HCT116 (cell line): ENCODE measurements around the gene SERPING1. TPM values are rescaled to one million over a fixed set of nuclear protein-coding genes. Genes with fewer than 3 reads are reported as not detected.

Source experiments
- ATAC-seq: fragments of 200-7000 bp; cut with Tn5 transposase; 2 replicates; pipeline ENCODE4 v1.9.1; 2020; ENCODE audit warnings: mild to moderate bottlenecking, moderate library complexity
- BruUV-seq: library from RNA; stranded (reverse); fragments of 400-500 nt; replicated peaks from 2 replicates; lab custom pipeline; 2021; lab: Mats Ljungman, UMichigan
- CTCF ChIA-PET: fragments of 300-600 bp; sonication (Branson Sonifier 250); formaldehyde crosslinking; loops from one replicate; lab custom pipeline; 2021; ENCODE audit warnings: antibody characterized with exemption; lab: Charles Lee
- POLR2A ChIA-PET: fragments of 300-600, 350-600 bp; sonication (Branson Sonifier 250); formaldehyde crosslinking; loops from one replicate; lab custom pipeline; 2021; ENCODE audit warnings: antibody characterized with exemption; lab: Charles Lee
- RAD21 ChIA-PET, 2 experiments: fragments of 300-600 bp; sonication (Branson Sonifier 250); formaldehyde crosslinking; loops; one replicate each; lab custom pipeline; 2023; ENCODE audit warnings: low total read pairs in 2 of 2; ENCODE audit not compliant: uncharacterized antibody in 2 of 2, unreplicated experiment in 2 of 2, low non-redundant PET in 1 of 2; lab: Charles Lee
- DNase-seq: peaks from one replicate; pipeline ENCODE4 v3.0.0-alpha.2; 2010; ENCODE audit warnings: low read depth, low spot score
- H2AFZ ChIP-seq: fragments of 200-600 bp; shearing (Covaris generic), sonication (generic); 2 replicates; pipeline ENCODE4 v1.6.1; 2017; ENCODE audit warnings: low read depth, mixed run types, mixed read lengths, antibody characterized with exemption, low read length; ENCODE audit not compliant: poor library complexity, severe bottlenecking
- H3K27ac ChIP-seq: 2 replicates; pipeline ENCODE4 v1.5.1; 2012; ENCODE audit warnings: low read depth, low read length
- H3K27me3 ChIP-seq: fragments of 200-600 bp; sonication (generic); 2 replicates; pipeline ENCODE4 v1.6.1; 2016; ENCODE audit warnings: mixed run types, low read length, mixed read lengths; ENCODE audit not compliant: insufficient read depth
- H3K36me3 ChIP-seq, 2 experiments: fragments of 200-500 bp in 1 of 2; fragments of 200-600 bp in 1 of 2; sonication (Bioruptor generic) in 1 of 2; sonication (generic) in 1 of 2; 2 replicates each; pipeline versions ENCODE4 v1.5.1 to v1.6.1; 2014 to 2016; ENCODE audit warnings: low read length in 2 of 2, inconsistent platforms in 1 of 2, mixed read lengths in 1 of 2, mixed run types in 1 of 2; ENCODE audit not compliant: insufficient read depth in 2 of 2, control insufficient read depth in 1 of 2
- H3K4me1 ChIP-seq, 2 experiments: fragments of 200-600 bp in 1 of 2; sonication (generic) in 1 of 2; 2 replicates each; pipeline versions ENCODE4 v1.5.1 to v1.6.1; 2012 to 2017; ENCODE audit warnings: low read length in 2 of 2, inconsistent platforms in 1 of 2, mild to moderate bottlenecking in 1 of 2, mixed read lengths in 1 of 2, mixed run types in 1 of 2, moderate library complexity in 1 of 2; ENCODE audit not compliant: insufficient read depth in 2 of 2, control insufficient read depth in 1 of 2
- H3K4me2 ChIP-seq: fragments of 200-600 bp; sonication (generic); 2 replicates; pipeline ENCODE4 v1.6.1; 2017; ENCODE audit warnings: mixed run types, low read length, mixed read lengths
- H3K4me3 ChIP-seq, 2 experiments: fragments of 200-600 bp in 1 of 2; sonication (generic) in 1 of 2; replicated peaks in 1 of 2; 2 replicates each; pipeline ENCODE4 v1.5.1; 2011 to 2016; ENCODE audit warnings: low read length in 2 of 2, control low read depth in 1 of 2, low read depth in 1 of 2, mild to moderate bottlenecking in 1 of 2, mixed read lengths in 1 of 2, mixed run types in 1 of 2
- H3K79me2 ChIP-seq: fragments of 200-600 bp; sonication (generic); 2 replicates; pipeline ENCODE4 v1.6.1; 2017; ENCODE audit warnings: mild to moderate bottlenecking, mixed run types, low read length, moderate library complexity, mixed read lengths; ENCODE audit not compliant: insufficient read depth
- H3K9ac ChIP-seq: fragments of 200-600 bp; sonication (generic); 2 replicates; pipeline ENCODE4 v1.6.1; 2016; ENCODE audit warnings: low read length, mixed read lengths
- H3K9me2 ChIP-seq: fragments of 200-600 bp; sonication (generic), shearing (Covaris generic); 2 replicates; pipeline ENCODE4 v1.6.1; 2017; ENCODE audit warnings: mixed run types, mild to moderate bottlenecking, moderate library complexity; ENCODE audit not compliant: insufficient read depth
- H3K9me3 ChIP-seq, 2 experiments: fragments of 200-500 bp in 1 of 2; fragments of 200-600 bp in 1 of 2; sonication (Bioruptor generic) in 1 of 2; sonication (generic) in 1 of 2; 2 replicates each; pipeline ENCODE4 v1.6.1; 2014 to 2017; ENCODE audit warnings: low read length in 2 of 2, mixed read lengths in 2 of 2, inconsistent platforms in 1 of 2, low read depth in 1 of 2, mild to moderate bottlenecking in 1 of 2, mixed run types in 1 of 2, moderate library complexity in 1 of 2; ENCODE audit not compliant: control insufficient read depth in 1 of 2, insufficient read depth in 1 of 2
- H4K20me1 ChIP-seq: fragments of 200-600 bp; sonication (generic), shearing (Covaris generic); 2 replicates; pipeline ENCODE4 v1.6.1; 2017; ENCODE audit warnings: mixed run types, mild to moderate bottlenecking, moderate library complexity; ENCODE audit not compliant: insufficient read depth
- EGR1 ChIP-seq: IDR thresholded peaks from 2 replicates; pipeline ENCODE4 v1.6.1; 2012; ENCODE audit warnings: low read depth
- MAX ChIP-seq: IDR thresholded peaks from 2 replicates; pipeline ENCODE4 v1.6.1; 2012
- TCF7L2 ChIP-seq: IDR thresholded peaks from 2 replicates; pipeline ENCODE4 v1.7.0; 2011; ENCODE audit warnings: borderline replicate concordance, inconsistent platforms; ENCODE audit not compliant: insufficient read depth, insufficient read length; ENCODE audit errors: extremely low read depth
- intact Hi-C: fragments of 100-400 bp; cut with micrococcal nuclease; formaldehyde crosslinking; loops from 2 replicates; pipeline ENCODE4 v1.10.0; 2022
- total RNA-seq: library from RNA; stranded (reverse); gene quantifications from one replicate; pipeline ENCODE4 v1.2.1, GENCODE V29; 2021; ENCODE audit not compliant: unreplicated experiment
- TF ChIP-seq, protein P1 (sequence below): IDR thresholded peaks from 2 replicates; pipeline ENCODE4 v1.6.1; 2012
- TF ChIP-seq, protein P2 (sequence below): IDR thresholded peaks from 2 replicates; pipeline ENCODE4 v1.6.1; 2011; ENCODE audit warnings: mild to moderate bottlenecking, low read length, moderate library complexity; ENCODE audit not compliant: insufficient replicate concordance; ENCODE audit errors: extremely low read depth
- TF ChIP-seq, protein P3 (sequence below), 3 experiments: fragments of 200-600 bp in 1 of 3; sonication (generic) in 1 of 3; IDR thresholded peaks in 2 of 3; conservative IDR thresholded peaks in 1 of 3; 2 replicates each; pipeline ENCODE4 v1.5.1; 2012 to 2017; ENCODE audit warnings: low read depth in 2 of 3, low read length in 2 of 3, antibody characterized with exemption in 1 of 3, borderline replicate concordance in 1 of 3, control low read depth in 1 of 3, mild to moderate bottlenecking in 1 of 3, mixed read lengths in 1 of 3, mixed run types in 1 of 3, moderate library complexity in 1 of 3; ENCODE audit not compliant: insufficient read depth in 1 of 3

The SERPING1 gene
- total RNA-seq, 1 experiment from 2014 or later, result 3.4 TPM

DNA sequence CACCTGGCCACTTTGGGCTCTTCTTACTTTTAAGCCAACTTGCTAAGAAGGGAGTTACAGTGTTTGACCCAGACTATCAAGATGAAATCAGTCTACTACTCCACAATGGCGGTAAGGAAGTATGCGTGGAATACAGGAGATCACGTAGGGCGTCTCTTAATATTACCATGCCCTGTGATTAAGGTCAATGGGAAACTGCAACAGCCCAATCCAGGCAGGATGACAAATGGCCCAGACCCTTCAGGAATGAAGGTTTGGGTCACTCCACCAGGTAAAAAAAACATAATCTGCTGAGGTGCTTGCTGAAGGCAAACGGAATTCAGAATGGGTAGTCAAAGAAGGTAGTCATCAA, 53.2 kb downstream of the SERPING1 start:
- Histone ChIP-seq H3K4me2 (no peak overlapping the region), H4K20me1 (no peaks in the 10 kb centered on the region), H3K9ac (no peak overlapping the region), H3K9me3 (no peaks in the 10 kb centered on the region), H3K4me3 (no peak overlapping the region), H3K79me2 (no peaks in the 10 kb centered on the region), H2AFZ (no peak overlapping the region), H3K27ac (no peak overlapping the region), H3K9me2 (no peaks in the 10 kb centered on the region), H3K4me1 (peaks cover 0 to 13% of the 10 kb centered on the region in 2 experiments; a peak in 3 of 4 replicates), H3K27me3 (peaks cover 12% of the 10 kb centered on the region; the same call in 1 of the 2 replicates), H3K36me3 (no peaks in the 10 kb centered on the region)
- TF ChIP-seq, protein P1, sequence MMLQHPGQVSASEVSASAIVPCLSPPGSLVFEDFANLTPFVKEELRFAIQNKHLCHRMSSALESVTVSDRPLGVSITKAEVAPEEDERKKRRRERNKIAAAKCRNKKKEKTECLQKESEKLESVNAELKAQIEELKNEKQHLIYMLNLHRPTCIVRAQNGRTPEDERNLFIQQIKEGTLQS, result no peak
- TF ChIP-seq TCF7L2 (no peak), MAX (no peak), EGR1 (no peak)
- no peak for DNase-seq
- ChIA-PET POLR2A (no interaction called here), RAD21 (no interaction called here), CTCF (no interaction called here)
- no peak for ATAC-seq
- BruUV-seq, result no TSS peak
- intact Hi-C loops, result no loop called here

DNA sequence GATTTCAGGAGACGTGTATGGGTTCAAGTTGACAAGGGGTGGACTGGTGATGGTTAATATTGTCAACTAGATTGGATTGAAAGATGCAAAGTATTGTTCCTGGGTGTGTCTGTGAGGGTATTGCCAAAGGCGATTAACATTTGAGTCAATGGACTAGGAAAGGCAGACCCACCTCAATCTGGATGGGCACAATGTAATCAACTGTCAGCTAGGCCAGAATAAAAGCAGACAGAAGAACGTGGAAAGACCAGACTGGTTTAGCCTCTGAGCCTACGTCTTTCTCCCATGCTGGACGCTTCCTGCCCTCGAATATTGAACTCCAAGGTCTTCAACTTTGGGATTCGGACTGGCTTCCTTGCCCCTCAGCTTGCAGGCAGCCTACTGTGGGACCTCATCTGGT, 53.9 kb downstream of the SERPING1 start:
- H3K4me2 ChIP-seq, result no peak overlapping the region

More for the DNA sequence above, 53.9 kb downstream of the SERPING1 start:
- ChIA-PET RAD21 (interaction anchor here in 1 of 2 experiments (0.6 kb wide), 1 partner anchor 128 kb away, joined by 4 read pairs; no protein-coding TSS in a partner anchor), CTCF (no interaction called here), POLR2A (interaction anchor here (1.0 kb wide), 1 partner anchor 10 kb away, joined by 3 read pairs; no protein-coding TSS in a partner anchor)
- H3K27ac ChIP-seq, result no peak overlapping the region
- TF ChIP-seq, protein P2, sequence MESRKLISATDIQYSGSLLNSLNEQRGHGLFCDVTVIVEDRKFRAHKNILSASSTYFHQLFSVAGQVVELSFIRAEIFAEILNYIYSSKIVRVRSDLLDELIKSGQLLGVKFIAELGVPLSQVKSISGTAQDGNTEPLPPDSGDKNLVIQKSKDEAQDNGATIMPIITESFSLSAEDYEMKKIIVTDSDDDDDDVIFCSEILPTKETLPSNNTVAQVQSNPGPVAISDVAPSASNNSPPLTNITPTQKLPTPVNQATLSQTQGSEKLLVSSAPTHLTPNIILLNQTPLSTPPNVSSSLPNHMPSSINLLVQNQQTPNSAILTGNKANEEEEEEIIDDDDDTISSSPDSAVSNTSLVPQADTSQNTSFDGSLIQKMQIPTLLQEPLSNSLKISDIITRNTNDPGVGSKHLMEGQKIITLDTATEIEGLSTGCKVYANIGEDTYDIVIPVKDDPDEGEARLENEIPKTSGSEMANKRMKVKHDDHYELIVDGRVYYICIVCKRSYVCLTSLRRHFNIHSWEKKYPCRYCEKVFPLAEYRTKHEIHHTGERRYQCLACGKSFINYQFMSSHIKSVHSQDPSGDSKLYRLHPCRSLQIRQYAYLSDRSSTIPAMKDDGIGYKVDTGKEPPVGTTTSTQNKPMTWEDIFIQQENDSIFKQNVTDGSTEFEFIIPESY, result no peak
- TF ChIP-seq, protein P3, sequence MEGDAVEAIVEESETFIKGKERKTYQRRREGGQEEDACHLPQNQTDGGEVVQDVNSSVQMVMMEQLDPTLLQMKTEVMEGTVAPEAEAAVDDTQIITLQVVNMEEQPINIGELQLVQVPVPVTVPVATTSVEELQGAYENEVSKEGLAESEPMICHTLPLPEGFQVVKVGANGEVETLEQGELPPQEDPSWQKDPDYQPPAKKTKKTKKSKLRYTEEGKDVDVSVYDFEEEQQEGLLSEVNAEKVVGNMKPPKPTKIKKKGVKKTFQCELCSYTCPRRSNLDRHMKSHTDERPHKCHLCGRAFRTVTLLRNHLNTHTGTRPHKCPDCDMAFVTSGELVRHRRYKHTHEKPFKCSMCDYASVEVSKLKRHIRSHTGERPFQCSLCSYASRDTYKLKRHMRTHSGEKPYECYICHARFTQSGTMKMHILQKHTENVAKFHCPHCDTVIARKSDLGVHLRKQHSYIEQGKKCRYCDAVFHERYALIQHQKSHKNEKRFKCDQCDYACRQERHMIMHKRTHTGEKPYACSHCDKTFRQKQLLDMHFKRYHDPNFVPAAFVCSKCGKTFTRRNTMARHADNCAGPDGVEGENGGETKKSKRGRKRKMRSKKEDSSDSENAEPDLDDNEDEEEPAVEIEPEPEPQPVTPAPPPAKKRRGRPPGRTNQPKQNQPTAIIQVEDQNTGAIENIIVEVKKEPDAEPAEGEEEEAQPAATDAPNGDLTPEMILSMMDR (IDR thresholded peaks at IDR 0.05 in 2 of 3, conservative IDR thresholded peaks at IDR 0.05 in 1 of 3; ENCODE audit: borderline replicate concordance in 1 of 3, insufficient read depth in 1 of 3, low read depth in 2 of 3, low read length in 2 of 3), result no peak
- ATAC-seq (no peak), DNase-seq (no peak)
- no peak overlapping the region for H2AFZ ChIP-seq
- peaks cover 0 to 12% of the 10 kb centered on the region in 2 experiments; a peak in 3 of 4 replicates for H3K4me1 ChIP-seq
- H4K20me1 ChIP-seq, result no peaks in the 10 kb centered on the region
- H3K9me2 ChIP-seq, result no peaks in the 10 kb centered on the region
- no peak overlapping the region for H3K9ac ChIP-seq
- intact Hi-C loops, result no loop called here
- no peaks in the 10 kb centered on the region for H3K79me2 ChIP-seq
- BruUV-seq, result no TSS peak
- H3K27me3 ChIP-seq, result peaks cover 12% of the 10 kb centered on the region; the same call in 1 of the 2 replicates
- H3K4me3 ChIP-seq, result no peak overlapping the region
- H3K36me3 ChIP-seq, result no peaks in the 10 kb centered on the region
- no peaks in the 10 kb centered on the region for H3K9me3 ChIP-seq
